Hematopoietic multipotent progenitor cell (in vitro differentiated cells): ENCODE measurements around the gene METAP1D. TPM values are rescaled to one million over a fixed set of nuclear protein-coding genes. Genes with fewer than 3 reads are reported as not detected.
"Not testable (repeated sequence)": the region's sequence is repeated elsewhere in the genome, so short reads cannot be mapped to it uniquely, and the experiment has no call there.

Experiments used
- DNase-seq, 3 donors: peaks; one replicate each; pipeline ENCODE4 v3.0.0-alpha.2; 2011 to 2015; ENCODE audit warnings: low read depth in 2 of 3, low spot score in 2 of 3
- total RNA-seq: library from RNA; depleted of rRNA; stranded (reverse); fragments of >200 nt; gene quantifications from one replicate; pipeline ENCODE4 v1.2.3, GENCODE V29; 2012

METAP1D gene
- 5.1 TPM for total RNA-seq

- DNase-seq: peak; percentile 64 to 89 (median 88)
Measured at GRCh38 chr2:171999604-172000469, at the start of gene METAP1D. TSS of gene METAP1D (plus strand) at chr2:171999953. CDS start at chr2:171999970, 17 bp downstream.

- no peak for DNase-seq
Measured at GRCh38 chr2:171952276-171952675, 47.5 kb upstream of the METAP1D start.

GRCh38 chr2:171952748-171953147, 47.0 kb upstream of the METAP1D start:
- no peak for DNase-seq

DNA sequence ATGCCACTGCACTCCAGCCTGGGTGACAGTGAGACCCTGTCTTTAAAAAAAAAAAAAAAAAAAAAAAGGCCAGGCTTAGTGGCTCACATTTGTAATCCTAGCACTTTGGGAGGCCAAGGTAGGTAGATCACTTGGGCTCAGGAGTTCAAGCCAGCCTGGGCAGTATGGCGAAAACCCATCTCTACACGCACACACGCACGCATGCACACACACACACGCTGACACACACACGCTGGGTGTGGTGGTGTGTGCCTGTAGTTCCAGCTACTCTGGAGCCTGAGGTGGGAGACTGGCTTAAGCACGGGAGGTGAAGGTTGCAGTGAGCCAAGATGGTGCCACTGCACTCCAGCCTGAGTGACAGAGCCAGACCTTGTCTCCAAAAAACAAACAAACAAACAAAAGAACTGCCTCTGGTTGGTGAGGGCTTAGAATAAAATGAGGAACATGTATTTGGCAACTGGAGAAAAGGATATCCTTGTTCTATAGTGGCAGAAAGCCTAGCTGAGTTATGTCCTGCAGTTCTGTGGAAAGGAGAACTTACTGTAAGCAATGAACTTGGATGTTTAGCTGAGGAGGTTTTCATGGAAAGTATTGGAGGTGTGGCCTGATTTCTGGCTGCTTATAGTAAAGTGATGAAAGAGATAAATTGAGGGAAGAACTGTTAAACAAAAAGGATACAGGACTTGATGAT, 43.5 kb upstream of the METAP1D start:
- peak in 1 of 3 donors; percentile 44 for DNase-seq

DNA sequence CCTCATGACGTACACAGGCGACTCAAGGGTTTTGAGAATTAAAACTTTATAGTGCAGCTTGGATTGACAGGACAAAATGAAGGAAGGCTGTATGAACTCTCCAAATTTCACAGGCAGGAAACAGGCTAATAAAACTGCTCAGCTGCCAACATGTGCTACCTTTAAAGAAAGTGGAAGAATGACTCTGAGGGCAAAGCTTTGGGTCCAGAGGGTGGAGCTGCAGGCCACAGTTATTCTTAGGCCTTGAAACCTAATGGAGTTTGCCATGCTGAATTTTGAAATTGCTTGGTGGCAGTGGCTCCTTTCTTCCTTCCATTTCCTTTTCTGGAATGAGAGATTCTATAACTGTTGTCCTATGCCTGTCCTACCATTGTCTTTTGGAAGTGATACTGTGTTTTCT, 42.7 kb upstream of the METAP1D start:
- peak in 1 of 3 donors; percentile 15 for DNase-seq

DNA sequence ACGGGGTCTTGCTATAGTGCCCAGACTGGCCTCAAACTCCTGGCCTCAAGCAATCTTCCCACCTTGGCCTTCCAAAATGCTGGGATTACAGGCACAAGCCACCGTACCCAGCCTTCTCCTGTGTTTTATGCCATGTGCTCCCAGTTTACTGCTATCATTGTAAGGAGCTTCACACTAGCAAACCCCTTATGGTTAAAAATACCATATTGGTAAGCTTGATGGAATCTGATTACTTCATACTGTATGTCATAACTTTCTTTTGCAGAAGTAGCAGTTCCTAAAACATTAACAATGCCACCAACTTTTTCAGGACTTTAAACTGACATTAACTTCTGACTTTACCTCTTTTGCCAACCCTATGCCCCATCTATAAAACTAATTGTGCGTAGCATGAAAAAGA, 41.3 kb upstream of the METAP1D start:
- no peak for DNase-seq

- DNase-seq: no peak
Measured at GRCh38 chr2:171959998-171960397, 39.8 kb upstream of the METAP1D start.

DNA sequence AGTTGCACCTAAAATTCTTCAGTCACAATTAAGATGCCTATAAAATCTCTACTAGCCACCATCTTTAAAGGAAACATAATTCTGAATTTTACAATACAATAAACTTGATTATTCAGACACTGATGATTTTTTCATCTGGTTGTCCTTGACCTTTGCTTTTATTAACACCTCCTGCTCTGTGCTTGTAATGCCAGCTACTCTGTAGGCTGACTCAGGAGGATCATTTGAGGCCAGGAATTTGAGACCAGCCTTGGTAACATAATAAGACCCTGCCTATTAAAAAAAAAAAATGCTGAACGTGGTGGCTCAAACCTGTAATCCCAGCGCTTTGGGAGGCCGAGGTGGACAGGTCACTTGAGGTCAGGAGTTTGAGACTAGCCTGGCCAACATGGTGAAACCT, 39.2 kb upstream of the METAP1D start:
- no peak for DNase-seq

DNA sequence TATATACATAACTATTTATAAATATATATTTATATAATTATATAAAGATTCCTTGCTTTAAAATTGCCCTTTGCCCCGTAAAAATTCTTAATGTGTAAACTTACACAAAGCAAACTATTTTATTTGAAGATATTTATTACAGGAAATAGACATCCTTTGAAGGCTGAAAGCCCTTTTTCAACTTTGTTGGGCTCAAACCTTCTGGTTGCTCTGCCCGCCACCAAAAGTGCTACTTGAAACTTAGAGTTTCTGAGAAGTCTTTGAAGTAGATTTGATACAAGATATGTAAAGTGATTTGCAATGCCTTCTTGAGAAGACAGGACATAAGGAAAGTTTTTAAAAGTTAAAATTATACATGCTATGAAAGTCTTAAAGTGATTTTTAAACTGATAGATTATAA, 36.6 kb upstream of the METAP1D start:
- no peak for DNase-seq

GRCh38 chr2:171964308-171964707, 35.4 kb upstream of the METAP1D start:
- no peak for DNase-seq

GRCh38 chr2:171965238-171965637, 34.5 kb upstream of the METAP1D start:
- no peak for DNase-seq

- no peak for DNase-seq
Measured at GRCh38 chr2:171965661-171966060, 34.1 kb upstream of the METAP1D start.

DNA sequence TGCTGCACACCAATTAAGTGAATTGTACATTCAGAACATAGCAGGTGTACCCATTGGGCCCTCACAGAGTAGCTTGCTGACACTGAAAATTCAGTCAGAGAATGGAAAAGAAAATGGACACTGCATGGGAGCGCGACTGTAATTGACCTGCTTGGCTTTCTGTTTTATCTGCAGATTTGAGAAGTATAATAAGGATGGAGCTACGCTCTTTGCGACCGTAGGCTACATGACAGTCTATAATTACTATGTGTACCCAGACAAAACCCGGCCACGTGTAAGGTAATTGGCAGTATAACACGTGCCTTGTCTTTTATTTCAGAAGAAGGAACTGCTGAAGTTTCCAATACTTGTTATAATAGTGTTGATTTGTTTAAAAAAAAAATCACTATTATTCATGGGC, 33.5 kb upstream of the METAP1D start:
- DNase-seq: no peak

DNA sequence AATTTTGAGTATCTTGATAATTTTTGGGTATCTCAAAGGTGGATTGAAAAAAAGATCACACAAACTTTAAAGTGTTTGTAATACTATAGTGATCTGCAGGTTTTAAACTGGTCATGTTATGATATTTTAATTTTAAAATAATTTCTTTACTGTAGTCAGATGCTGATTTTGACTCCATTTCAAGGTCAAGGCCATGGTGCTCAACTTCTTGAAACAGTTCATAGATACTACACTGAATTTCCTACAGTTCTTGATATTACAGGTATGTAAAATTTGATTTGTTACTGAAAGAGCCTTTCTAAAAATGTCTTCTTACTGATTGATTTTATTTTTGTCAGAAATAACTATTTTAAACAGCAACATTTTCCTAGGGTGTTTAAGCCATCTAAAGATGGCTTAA, 33.1 kb upstream of the METAP1D start:
- no peak for DNase-seq

- DNase-seq: no peak
Measured at GRCh38 chr2:171968509-171968908, 31.2 kb upstream of the METAP1D start.

DNA sequence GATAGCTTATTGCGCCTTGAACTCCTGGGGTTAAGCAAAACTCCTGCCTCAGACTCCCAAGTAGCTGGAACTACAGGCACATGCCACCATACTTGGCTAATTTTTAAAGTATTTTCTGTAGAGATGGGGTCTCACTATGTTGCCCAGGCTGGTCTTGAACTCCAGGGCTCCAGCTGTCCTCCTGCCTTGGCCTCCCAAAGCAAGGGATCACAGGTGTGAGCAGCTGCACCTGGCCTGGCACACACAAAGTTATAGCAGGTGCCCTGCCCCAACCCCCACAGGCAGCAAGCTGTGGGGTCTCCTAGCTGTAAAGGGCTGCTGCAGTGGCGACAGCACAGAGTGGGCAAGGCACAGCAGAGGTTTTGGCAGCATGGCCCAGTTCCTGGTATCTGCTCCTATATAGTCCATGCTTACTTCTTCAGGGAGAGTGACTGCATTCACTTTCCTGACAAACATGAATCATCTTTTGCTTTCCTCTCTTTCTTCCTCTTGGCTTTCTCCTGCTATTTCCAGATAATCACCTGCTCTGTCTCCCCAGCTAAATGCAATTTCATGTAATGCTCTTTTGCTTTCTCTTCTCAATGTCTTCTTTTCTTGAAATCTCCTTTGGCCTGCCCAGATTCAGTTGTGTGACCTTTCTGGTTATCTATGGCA, 27.3 kb upstream of the METAP1D start:
- no peak for DNase-seq

DNA sequence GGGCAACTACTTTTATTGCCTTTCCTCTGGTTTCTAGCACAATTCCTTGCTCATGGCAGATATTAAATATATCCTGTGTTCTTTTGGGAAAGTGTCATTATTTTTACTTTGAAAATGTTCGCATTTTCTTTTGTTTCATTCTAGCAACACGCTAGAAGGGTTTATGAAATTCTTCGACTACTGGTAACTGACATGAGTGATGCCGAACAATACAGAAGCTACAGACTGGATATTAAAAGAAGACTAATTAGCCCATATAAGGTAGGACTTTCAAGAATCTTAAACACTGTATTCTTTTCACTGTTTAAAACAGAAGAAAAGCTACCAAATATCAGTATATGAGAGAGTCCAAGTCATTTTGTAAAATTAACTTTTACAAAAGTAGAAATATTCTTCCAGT, 20.6 kb upstream of the METAP1D start:
- DNase-seq: no peak

DNA sequence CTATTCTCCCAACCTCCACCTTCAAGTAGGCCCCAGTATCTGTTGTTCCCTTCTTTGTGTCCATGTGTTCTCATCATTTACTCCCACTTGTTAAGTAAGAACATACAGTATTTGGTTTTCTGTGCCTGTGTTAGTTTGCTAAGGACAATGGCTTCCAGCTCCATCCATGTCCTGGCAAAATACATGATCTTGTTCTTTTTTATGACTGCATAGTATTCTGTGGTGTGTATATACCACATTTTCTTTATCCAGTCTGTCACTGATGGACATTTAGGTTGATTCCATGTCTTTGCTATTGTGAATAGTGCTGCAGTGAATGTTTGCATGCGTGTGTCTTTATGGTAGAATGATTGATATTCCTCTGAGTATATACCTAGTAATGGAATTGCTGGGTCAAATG, 15.8 kb upstream of the METAP1D start:
- not testable (repeated sequence) for DNase-seq

DNA sequence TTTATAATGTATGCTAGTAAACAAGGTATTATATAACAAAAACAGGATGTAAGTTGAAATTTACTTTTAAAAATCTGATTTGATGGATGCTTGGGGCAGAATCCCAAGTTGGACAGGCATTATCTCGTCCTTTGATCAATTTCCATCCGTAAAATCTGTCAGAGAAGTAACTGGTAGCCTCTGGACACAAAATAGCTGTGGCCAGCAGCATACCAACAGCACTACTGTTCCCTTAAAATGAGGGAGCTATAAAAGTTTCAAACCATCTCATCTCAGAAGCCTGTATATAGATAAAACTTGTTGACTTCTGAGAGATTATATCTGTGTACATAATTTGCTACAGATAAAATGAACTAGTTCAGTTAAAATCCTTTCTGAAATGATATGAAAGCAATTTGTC, 14.7 kb upstream of the METAP1D start:
- no peak for DNase-seq

DNA sequence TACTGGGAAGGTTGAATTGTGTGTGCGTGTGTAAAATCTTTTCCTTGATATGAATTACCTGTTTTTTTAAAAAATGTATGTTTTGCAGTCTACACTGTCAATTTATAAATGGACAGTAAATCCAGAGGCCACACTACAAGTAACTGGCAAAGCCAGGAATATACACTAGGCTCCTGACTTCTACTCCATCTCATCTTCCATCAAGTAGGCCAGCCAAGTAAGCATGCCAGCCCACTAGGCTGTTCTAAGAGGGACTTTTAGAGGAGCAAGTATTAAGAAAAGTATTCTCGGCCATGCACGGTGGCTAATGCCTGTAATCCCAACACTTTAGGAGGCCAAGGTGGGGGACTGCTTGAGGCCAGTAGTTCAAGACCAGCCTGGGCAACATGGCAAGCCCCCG, 13.0 kb upstream of the METAP1D start:
- no peak for DNase-seq

GRCh38 chr2:171991027-171991426, 8.7 kb upstream of the METAP1D start:
- no peak for DNase-seq

DNA sequence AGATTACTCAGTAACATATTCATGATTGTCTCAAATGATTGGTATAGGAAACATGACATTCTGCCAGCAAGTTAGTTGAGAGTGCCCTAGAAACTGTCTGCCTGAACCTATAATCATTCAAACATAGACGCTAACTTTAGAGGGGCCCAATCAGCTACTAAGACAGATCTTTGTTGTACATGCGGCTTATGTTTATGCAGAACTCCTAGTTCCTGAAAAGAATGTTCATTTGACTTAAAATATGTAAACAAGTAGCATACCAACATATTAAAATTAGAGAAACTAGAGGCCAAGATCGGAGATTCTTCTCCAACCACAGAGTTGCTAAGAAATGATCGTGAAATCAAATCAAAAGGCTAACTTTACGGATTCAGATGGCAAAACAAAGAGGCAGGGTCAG, 4.2 kb upstream of the METAP1D start:
- no peak for DNase-seq
